Activated T-helper 1 cell treated with Interleukin-2 at 50 U/mL for 16 hours (primary cell): ENCODE results near the gene ST6GALNAC1.

Experiments
- DNase-seq: peaks from one replicate; pipeline ENCODE4 v3.0.0-alpha.2; 2020; ENCODE audit warnings: low read depth

The ST6GALNAC1 gene

GRCh38 chr17:76577876-76578275, 65.7 kb downstream of the ST6GALNAC1 start:
- no peak for DNase-seq

GRCh38 chr17:76576189-76576588, 67.4 kb downstream of the ST6GALNAC1 start:
- no peak for DNase-seq

DNA sequence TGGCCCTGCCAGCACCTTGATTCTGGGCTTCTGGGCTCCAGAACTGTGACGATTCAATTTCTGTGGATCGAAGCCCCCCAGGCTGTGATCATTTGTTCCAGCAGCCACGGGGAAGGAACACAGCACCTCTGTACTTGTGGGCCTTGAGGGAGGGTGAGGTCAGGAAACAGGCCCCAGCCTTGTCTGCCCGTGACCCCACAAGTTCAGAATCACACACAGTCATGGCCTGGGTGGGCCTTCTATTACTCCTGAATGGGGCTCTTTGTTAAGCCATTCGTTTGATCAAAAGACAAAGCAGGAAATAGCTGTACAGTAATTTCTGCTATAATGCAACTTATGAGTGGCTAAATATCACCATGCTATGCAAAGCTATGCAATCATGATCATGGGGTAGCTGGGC, 68.0 kb downstream of the ST6GALNAC1 start:
- DNase-seq = no peak
